WI38 (cell line): Measurements from ENCODE around the gene ACAN.

Source experiments
- H3K4me3 ChIP-seq: 2 replicates; pipeline ENCODE4 v1.5.1; 2011; ENCODE audit warnings: low read depth, mild to moderate bottlenecking, control low read depth, low read length
- CTCF ChIP-seq: IDR thresholded peaks from 2 replicates; pipeline ENCODE4 v1.5.1; 2012; ENCODE audit warnings: low read depth, mild to moderate bottlenecking, control low read depth, low read length

Gene ACAN

GRCh38 chr15:88791637-88792036 is 11.6 kb upstream of the ACAN start:
- no peak for TF ChIP-seq CTCF
- H3K4me3 ChIP-seq = no peak overlapping the region

GRCh38 chr15:88792342-88793282 is 10.6 kb upstream of the ACAN start:
- TF ChIP-seq CTCF = no peak
- no peak overlapping the region for H3K4me3 ChIP-seq

- no peak overlapping the region for H3K4me3 ChIP-seq
- TF ChIP-seq CTCF = no peak
These were observed 9.2 kb upstream of the ACAN start for GRCh38 chr15:88794001-88794400.

GRCh38 chr15:88797663-88798339 is 5.4 kb upstream of the ACAN start:
- no peak for TF ChIP-seq CTCF

GRCh38 chr15:88799341-88799740 is 3.9 kb upstream of the ACAN start:
- TF ChIP-seq CTCF = no peak
- H3K4me3 ChIP-seq = no peak overlapping the region

More at GRCh38 chr15:88797663-88798339, 5.4 kb upstream of the ACAN start:
- H3K4me3 ChIP-seq = no peak overlapping the region

- H3K4me3 ChIP-seq = no peak overlapping the region
- no peak for TF ChIP-seq CTCF
These were observed 3.2 kb upstream of the ACAN start for GRCh38 chr15:88800026-88800425.

GRCh38 chr15:88800738-88801137 is 2.5 kb upstream of the ACAN start:
- TF ChIP-seq CTCF = no peak
- no peak overlapping the region for H3K4me3 ChIP-seq
